Nephron progenitor cell (in vitro differentiated cells): ENCODE measurements around the gene PRR35.
A peak's percentile ranks its signal among the peaks of the same experiment; 100 is the strongest.

Experiments used
- DNase-seq: peaks from one replicate; pipeline ENCODE4 v3.0.0; 2021
- H3K27ac Mint-ChIP-seq: 2 replicates; pipeline ENCODE4 v1.8.0; 2021; ENCODE audit warnings: mild to moderate bottlenecking, moderate library complexity, mixed read lengths
- H3K27me3 Mint-ChIP-seq: 2 replicates; pipeline ENCODE4 v1.8.0; 2021; ENCODE audit warnings: mild to moderate bottlenecking, low read depth, mixed read lengths; ENCODE audit not compliant: poor library complexity
- H3K36me3 Mint-ChIP-seq: 2 replicates; pipeline ENCODE4 v1.8.0; 2021; ENCODE audit warnings: low read depth, mixed read lengths
- H3K4me1 Mint-ChIP-seq: 2 replicates; pipeline ENCODE4 v1.8.0; 2021; ENCODE audit warnings: mixed read lengths
- H3K4me3 Mint-ChIP-seq: 2 replicates; pipeline ENCODE4 v1.8.0; 2021; ENCODE audit warnings: mild to moderate bottlenecking, moderate library complexity, mixed read lengths
- H3K9me3 Mint-ChIP-seq: 2 replicates; pipeline ENCODE4 v1.8.0; 2021; ENCODE audit warnings: mild to moderate bottlenecking, moderate library complexity, mixed read lengths
- CTCF ChIP-seq: fragments of 200-600 bp; sonication (generic); IDR thresholded peaks from 2 replicates; pipeline ENCODE4 v1.5.0; 2021; ENCODE audit warnings: antibody characterized with exemption

The PRR35 gene

GRCh38 chr16:569445-570254 lies 9.5 kb downstream of the PRR35 start, which contains the start of gene PIGQ:
Gene PIGQ (plus strand): TSS chr16:569968. CDS start chr16:574075, 4,107 bp downstream.
- H3K9me3 Mint-ChIP-seq: no peaks in the 10 kb centered on the region
- peak within 1 kb of the TSS; percentile 89 for H3K4me3 Mint-ChIP-seq
- H3K36me3 Mint-ChIP-seq: no peaks in the 10 kb centered on the region
- DNase-seq: peak; percentile 77
- H3K27me3 Mint-ChIP-seq: peaks cover 4% of the 10 kb centered on the region
- TF ChIP-seq CTCF: no peak
- H3K4me1 Mint-ChIP-seq: peaks cover 49% of the 10 kb centered on the region
- H3K27ac Mint-ChIP-seq: peak within 1 kb of the TSS; percentile 98

- H3K27ac Mint-ChIP-seq: no peak overlapping the region
- no peak for DNase-seq
- no peak overlapping the region for H3K4me3 Mint-ChIP-seq
- no peak for TF ChIP-seq CTCF
- H3K9me3 Mint-ChIP-seq: no peaks in the 10 kb centered on the region
- H3K27me3 Mint-ChIP-seq: peaks cover 4% of the 10 kb centered on the region
- no peaks in the 10 kb centered on the region for H3K36me3 Mint-ChIP-seq
- peaks cover 30% of the 10 kb centered on the region for H3K4me1 Mint-ChIP-seq
Observed at GRCh38 chr16:572865-573650, 12.9 kb downstream of the PRR35 start.

GRCh38 chr16:574021-574760 lies 14.0 kb downstream of the PRR35 start:
- H3K36me3 Mint-ChIP-seq: no peaks in the 10 kb centered on the region
- H3K27me3 Mint-ChIP-seq: peaks cover 4% of the 10 kb centered on the region
- peaks cover 26% of the 10 kb centered on the region for H3K4me1 Mint-ChIP-seq
- no peak overlapping the region for H3K4me3 Mint-ChIP-seq
- no peaks in the 10 kb centered on the region for H3K9me3 Mint-ChIP-seq
- H3K27ac Mint-ChIP-seq: no peak overlapping the region
- no peak for DNase-seq
- TF ChIP-seq CTCF: no peak

- no peaks in the 10 kb centered on the region for H3K36me3 Mint-ChIP-seq
Observed at GRCh38 chr16:575354-576196, 15.4 kb downstream of the PRR35 start.

More at GRCh38 chr16:575354-576196, 15.4 kb downstream of the PRR35 start:
- peaks cover under 1% of the 10 kb centered on the region for H3K27me3 Mint-ChIP-seq
- no peak overlapping the region for H3K4me3 Mint-ChIP-seq
- no peak overlapping the region for H3K27ac Mint-ChIP-seq
- no peak for TF ChIP-seq CTCF
- no peaks in the 10 kb centered on the region for H3K9me3 Mint-ChIP-seq
- DNase-seq: no peak
- H3K4me1 Mint-ChIP-seq: peaks cover 21% of the 10 kb centered on the region
